ENCODE results near the gene GOPC.

DNA sequence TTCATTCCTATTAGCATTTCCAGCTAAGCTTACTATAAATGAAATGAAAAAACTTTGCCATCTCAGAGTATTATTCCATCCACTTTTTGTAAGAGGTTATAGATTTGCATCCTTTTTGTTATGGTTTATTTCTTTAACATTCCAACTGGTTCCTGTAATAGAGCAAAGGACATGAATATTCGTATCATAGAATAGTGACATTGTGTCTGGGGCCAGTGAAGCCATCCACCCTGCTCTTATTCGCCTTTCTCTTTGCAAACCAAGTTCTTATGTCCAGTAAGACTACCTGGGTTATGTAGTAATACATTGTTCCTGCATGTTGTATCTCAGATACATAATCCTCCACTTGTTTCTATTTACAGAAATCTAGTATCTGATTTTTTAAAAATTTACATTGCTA lies 76.7 kb downstream of the GOPC start:
- no peak for TF ChIP-seq CTCF (conservative IDR thresholded peaks at IDR 0.05; ENCODE audit: low read length)
- TF ChIP-seq EZH2phosphoT487 (IDR thresholded peaks at IDR 0.05; ENCODE audit: borderline replicate concordance, low read depth, low read length) = no peak
